COLO668 (cell line): ENCODE data around the gene GSG1.
"Not testable (repeated sequence)": the region's sequence is repeated elsewhere in the genome, so short reads cannot be mapped to it uniquely, and the experiment has no call there.

Experiments used
- DNase-seq: peaks from one replicate; lab custom pipeline; 2025; ENCODE audit not compliant: unreplicated experiment; lab: John Stamatoyannopoulos, UW

GSG1 gene

DNA sequence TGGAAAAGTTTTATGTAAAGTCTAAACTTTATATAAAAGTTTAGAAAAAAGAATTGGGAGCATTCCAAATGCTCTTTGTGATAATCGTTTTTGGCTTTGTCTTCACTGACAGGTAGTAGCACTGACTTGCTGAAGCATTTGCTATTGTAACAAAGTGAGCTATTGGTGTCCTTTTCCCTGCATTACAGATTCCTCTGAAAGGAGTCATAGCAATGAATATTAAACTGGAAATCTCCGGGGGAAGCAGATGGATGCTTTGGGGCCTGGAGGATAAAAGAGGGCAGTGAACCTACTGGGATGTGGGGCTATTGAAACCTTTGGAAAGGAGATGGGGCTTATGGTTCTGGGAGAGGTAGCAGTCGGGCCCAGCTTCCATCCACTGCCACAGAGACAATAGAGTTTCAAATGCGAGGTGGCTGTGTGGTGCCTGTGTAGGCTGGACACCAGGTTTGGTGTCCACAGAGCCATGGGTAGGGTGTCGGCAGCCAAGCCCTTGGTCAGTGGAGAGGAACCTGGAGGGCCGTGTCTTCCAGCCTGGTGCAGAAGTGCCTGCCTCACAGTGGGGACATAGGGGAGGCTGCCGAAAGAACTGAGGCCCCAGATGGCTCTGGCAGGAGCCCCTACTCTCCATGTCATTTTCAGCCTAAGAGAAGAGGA is 10.1 kb downstream of the GSG1 start:
- DNase-seq, result no peak

DNA sequence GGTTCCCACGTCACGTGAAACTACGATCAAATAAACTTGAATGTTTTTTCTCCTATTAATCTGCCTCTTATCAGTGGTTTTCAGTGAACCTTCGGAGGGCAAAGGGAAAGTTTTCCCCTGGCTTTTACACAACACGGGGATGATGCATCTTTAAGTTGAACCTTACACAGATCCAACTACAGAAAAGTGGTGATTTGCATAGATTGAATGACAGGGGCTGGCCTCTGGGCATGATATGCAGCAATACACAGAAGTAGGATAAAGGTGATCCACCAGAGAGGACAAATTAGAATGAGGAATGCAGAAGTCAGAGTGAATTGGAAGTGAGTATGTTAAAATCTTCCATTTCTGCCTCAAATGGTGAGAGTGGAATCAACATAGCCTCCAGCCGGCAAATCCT is 11.6 kb downstream of the GSG1 start:
- DNase-seq, result no peak

DNA sequence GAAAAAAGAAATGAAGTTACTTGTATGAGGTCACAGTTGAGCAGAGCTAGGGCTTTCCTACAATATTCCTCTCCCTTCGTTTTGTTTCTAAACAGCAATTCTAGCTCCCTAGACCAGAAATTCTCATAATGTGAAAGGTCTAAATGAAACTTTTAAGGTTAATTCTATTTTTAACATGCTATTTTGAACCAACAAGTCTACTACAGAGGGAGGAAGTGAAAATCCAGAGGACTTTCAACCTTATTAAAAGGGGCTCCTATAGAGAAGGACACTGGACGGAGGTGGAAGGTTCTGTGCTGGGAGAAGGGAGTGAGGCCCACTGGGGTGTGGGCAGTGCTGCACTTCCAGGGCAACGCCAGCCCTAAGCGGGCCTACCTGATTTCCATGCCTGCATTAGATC is 13.4 kb downstream of the GSG1 start:
- DNase-seq, result no peak

DNA sequence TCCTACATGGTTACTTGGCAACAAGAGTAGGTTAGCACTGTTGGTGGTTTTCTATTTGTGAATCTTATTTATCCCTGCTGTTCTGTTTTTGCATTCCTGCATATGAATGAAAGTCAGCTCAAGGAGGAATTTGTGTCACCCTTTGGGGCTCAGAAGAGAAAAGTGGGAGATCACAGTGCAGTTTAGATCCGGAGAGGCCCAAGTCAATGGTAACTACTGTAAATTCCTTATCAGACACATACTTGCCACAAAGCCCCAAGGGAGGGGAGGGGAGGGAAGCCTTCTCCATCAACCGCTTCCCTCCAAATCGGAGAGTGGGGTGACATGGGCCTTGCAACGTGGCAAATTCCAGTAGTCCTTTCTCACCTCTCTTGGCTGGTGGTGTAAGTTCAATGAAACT is 15.0 kb downstream of the GSG1 start:
- DNase-seq, result no peak

DNA sequence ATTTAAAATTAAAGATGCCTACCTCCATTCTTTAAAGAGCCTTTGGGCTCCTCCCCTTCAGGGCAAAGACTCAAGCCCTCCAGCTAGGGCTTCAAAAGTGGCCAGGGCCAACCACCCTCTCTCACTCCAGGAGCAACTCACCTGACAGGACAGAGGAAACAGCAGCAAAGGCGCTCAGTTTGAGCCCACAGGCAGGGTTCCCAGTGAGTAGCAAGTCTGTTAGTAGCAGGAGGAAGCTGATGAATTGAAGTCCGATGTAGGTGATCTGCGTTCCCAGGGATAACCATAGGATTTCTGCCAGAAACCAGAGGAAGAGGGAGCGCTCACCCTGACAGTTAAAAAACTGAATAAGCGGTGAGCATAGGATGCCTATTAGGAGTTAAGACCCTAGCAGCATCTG is 15.7 kb downstream of the GSG1 start:
- DNase-seq, result no peak

DNA sequence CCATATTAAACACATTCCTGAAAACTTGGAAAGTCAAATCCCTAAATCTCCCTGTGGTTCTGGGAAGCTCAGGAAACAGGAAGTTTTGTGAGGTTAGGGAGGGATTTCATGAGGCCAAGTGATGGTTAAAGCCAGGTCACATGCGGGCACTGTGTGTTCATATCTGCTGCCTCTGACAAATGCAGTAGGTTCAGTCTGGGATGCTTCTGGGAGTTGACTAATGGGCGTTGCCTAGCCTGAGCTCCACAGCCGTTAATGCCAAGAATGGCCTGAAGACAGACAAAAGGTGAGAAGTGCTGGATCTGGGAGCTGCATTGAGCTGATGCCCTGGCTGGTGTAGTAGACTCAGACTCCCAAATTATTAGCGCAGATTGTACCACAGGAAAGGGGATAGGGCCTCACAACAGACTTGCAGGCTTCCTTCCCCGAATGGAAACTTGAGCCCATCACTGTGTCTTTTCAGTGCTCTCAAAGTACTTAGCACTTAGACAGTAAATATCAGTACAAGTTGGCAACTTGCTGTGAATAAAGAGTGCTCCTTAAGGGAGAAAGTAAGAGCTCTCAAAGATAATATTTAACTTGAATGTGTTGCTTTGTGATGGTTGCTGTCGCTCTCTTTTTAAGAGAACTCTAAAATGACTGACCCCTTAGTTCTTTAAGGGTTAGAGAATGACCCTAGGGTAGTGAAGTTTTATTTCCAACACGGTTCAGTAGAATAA is 17.3 kb downstream of the GSG1 start:
- DNase-seq, result no peak

DNA sequence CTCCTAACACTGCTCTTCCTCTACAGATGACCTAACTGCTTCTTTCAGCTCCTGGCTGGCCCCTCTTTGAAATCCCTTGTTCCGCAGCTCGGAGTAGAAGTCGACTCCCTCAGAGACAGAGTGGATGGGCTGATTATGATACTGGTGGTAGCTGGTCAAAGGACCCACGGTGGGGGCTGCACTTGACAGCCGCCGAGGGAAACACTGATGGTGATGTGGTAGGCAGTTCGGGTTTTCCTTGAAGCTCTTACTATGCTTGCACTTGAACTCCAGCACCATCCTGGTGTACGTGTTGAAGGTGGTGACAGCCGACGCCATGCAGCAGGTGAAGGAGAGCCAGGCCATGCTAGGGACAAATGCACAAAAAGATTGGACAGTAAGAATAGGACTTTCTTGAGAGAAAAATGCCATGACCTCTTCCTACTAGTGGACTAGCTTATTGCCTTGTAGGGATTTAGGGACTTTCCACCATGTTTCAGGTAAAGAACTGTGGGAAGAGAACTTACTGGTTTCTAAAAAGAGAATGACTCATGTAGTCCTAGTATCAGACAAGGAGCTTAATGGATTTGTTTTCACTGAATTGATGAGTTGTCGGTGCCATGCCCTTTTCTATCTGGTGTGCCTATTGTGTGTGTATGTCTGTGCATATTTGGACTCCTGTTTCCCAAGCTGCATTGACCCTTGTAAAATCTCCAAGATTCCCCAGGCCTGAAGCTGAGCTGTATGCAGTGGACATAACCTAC is 18.4 kb downstream of the GSG1 start:
- DNase-seq, result no peak

DNA sequence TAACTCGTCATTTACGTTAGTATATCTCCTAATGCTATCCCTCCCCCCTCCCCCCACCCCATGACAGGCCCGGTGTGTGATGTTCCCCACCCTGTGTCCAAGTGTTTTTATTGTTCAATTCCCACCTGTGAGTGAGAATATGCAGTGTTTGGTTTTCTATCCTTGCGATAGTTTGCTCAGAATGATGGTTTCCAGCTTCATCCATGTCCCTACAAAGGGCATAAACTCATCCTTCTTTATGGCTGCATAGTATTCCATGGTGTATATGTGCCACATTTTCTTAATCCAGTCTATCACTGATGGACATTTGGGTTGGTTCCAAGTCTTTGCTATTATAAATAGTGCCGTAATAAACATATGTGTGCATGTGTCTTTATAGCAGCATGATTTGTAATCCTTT is 19.8 kb downstream of the GSG1 start:
- DNase-seq, result not testable (repeated sequence)

DNA sequence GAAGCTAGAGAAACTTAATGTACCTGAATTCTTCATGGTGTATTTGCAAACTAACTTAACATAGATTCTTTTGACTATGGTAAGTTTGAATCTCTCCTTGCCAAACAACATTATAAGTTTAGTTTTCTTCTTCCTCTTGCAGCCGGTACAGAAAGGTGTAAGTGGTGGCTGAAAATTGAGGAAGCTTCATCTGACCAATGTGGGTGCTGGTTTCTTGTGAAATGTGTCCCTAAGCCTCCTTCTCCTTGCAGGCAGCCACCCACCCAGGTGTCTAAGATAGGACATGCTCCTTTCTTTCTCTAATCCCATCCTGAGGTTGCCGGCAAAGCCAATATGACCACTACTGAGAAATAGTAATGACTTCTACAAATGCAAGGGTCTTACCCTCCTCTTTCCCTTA is 20.6 kb downstream of the GSG1 start:
- no peak for DNase-seq

DNA sequence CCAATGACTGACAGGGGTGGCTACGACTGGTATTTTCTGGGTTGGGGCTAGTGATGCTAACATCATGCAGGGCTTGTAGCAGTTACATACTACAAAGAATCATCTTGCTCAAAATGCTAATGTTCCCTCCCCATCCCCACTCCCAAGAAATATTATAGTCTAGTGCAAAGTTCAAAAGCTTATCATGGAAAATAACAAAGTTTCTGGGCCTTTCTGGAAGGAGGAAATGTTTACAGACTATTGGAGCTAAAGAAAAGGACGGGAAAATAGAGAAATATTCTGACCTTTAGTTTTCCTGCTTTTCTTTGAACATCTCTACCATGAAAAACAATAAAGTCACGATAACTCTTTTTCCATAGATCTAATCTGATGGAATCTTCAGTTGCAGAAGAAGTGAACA is 23.2 kb downstream of the GSG1 start:
- DNase-seq, result no peak

DNA sequence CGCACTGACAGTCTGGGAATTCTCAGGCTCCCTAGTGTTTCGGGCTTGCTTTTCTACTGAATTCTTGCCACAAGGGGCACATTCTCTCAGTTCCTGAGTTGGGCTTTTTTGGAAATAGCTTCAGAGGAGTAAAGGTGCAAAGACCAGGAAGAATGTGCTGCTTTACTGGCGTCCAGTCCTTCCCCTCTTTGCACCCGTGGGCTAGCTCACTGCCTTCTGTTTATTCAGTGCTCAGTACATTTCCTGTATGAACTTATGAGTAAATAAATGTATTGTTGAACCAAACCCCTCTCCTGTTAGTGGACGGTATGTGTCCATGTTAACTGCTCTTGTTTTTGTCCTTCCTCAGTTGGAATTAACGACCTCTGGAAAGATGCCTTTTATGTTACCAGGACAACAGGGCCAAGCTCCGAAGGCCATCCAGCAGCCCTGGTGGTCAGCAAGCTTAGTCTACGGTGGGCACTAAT is 24.0 kb downstream of the GSG1 start:
- peak; percentile 10 for DNase-seq

DNA sequence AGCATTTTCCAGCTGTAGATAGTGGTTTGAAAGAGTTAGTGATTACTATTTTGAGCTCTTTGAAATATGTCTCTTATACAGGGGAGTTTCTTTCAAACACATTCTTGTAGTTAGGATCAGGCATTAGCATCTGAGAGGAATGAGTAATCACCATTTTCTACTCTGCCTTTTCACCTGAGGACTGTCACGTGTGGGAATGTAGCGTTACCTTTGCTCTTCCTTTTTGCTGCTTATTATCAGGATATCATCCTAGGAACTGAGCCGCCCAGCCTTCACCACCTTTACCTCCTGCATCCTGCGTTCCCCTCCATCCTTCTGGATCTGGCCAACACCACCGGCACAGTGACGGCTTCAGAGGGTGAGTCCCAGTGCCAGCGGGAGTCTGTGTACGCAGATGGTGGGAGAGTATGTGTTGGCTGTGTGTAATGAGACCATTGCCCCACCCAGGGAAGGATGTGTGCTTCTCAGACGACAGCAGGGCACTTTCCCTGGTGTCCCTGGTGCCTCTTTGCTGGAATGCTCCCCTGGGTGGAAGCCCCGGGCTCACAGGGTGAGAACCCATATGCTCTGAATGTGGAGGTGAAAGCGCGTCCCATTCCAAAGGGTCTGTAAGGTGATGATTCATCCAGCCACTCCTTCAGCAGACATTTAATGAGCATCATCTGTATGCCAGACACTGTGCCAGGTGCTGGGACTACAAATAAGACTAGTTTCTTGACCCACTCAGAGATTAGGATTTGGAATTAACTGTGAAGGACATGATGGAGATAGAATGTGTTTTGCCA is 27.5 kb downstream of the GSG1 start:
- DNase-seq, result no peak

DNA sequence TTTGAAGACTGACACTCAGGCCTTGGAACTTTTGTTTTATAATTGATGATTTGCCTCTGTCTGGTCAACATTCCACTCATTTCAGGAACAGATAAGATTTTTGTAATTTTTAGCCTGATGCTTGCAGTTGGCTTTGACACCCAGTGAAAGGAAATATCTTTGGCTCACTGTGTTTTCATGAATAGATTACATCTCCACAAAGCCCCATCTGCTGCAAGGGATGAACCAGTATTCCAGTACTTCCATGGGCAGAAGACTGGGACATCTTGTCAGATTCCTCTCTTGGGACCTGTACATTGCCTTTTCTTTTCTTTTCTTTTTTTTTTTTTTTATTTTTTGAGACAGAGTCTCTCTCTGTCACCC is 28.4 kb downstream of the GSG1 start:
- no peak for DNase-seq

DNA sequence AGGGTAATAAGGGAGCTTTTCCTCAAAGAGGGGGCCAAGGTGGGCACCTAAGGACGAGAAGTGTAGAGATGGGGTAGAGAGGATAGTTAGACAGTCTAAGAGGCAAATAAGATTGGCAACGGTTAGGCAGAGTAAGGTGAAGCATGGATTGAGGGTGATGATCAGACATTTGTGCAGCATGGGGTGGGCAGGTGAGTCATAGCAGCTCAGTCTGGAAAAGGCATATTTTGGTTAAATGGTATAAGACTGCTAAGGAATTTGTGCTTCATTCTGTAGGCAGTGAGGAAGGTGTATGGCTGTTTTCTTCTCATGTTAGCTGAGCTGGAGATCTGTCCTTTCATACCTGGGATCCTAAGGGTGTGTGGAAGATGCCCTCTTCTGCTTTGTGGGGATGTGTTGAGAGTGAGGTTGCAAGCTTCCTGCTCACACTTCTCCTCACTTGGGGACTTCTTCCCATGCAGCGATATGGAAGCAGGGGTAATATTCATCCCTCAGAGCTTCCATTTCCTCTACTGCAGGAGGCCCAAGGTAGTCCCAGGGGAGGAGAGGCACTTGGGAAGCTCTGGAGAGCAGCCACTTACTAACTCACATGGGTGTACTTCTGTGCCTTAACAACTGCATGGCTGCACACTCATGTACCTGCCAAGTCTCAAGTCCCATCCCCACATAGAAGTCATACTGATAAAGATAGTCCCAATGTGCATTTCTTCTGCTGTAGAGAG is 28.9 kb downstream of the GSG1 start:
- DNase-seq, result no peak

DNA sequence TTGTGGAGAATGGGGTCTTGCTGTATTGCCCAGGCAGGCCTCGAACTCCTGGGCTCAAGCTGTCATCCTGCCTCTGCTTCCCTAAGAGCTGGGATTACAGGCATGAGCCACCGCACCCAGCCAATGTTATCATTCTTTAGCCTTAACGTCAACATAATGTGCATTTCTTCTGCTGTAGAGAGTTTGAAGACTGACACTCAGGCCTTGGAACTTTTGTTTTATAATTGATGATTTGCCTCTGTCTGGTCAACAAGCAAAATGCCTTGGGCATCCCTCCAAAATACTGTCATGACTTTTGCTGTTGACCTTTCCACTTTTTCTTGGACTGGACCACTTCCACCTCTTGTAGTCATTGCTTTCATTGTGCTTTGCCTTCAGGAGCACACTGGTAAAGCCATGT is 30.3 kb downstream of the GSG1 start:
- DNase-seq, result no peak

DNA sequence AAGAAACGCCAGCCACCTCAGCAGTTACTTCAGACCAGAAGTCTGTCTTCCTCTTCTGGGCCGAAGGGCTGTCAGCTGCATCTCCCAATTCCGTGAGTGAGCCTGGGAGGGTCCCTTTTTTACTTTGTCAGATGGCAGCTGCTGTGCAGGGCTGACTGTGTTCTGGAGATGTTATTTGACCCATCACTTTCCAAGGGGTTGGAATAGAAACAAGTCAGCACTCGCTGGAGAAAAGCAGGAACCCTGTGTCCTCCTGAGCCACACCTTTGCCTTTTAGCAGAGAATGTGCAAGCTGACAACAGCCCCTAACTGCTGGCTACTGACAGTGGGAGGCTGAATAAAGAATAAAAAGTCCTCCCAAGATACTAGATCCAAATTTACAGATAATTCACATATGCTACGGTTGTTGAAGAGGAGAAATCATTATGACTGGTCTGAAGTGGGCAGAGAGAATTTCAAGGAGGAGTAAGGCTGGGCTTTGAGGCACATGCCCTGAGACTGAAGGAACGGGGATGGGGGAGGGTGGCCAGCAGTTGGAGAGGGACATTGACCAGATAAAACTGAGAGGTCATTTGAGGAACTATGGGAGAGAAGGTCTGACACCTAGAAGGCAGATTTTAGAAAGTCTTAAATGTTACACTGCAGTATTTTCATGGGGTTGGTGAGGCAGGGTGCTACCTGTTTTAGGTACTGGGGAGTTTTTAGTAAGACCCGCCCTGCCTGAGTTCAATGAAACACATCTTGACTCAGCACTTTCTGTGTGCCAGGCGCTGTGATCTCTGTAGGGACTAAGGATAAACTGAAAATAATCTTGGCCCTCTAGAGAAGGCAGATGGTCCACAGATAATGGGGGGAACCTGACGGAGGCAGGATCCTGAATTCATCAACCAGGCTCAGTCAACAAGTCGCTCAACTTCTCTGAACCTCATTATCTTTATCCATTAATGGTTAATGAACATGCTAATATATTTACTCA is 31.9 kb downstream of the GSG1 start:
- no peak for DNase-seq

DNA sequence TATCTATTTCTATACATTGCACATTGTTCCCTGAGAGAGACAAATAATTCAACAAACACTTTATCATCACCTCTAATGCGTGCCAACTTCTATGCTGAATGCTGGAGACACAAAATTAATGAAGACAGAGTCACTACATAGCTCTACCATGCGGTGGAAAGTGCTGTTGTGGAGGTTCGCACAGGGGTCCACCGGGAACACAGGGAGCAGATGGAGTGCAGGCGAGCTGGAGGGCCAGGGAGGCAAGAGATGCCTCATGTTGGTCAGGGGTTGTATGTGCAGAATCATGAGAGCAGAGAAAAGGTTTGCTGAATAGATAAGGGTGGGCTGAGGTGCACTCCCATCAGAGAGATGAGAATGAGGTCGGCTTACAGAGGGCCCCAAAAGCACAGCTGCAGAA is 34.1 kb downstream of the GSG1 start:
- no peak for DNase-seq

DNA sequence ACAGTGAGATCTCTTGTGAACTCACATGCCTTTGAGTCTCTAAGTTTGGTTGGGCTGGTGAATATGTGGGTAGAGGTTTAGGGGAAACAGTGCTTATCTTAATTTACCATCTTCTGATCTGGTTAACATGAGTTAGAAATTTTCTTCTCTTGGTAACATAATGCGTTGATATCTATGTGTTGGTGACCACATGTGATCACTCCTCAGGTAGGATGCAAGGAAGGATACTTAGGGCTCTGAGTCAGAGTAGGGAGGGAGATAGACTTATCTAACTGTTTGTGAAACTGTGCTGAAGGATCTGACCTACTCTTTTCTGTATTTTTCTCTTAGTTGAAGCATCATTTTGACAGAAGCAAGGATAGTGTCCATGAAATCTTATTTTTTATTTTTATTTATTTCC is 36.1 kb downstream of the GSG1 start:
- DNase-seq, result no peak

DNA sequence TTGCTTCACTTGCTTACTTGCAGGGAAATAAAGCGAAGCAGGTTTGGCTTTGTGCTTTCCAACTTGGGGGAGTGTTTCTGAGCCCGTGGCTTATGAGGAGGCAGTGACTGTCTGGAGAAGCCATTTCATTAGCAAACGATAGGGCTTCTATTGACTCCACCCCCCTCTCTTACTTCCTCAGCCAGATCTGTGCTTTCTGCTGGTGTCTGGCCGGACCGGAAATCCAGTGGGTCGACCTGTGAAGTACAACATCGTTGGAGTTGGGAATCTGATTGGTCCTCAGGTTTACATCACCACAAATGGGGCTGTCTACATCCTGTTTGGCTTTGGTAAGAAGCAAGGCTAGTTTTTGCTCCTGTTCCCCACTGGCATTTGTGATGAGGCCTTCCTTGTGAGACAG is 37.0 kb downstream of the GSG1 start:
- DNase-seq, result no peak

DNA sequence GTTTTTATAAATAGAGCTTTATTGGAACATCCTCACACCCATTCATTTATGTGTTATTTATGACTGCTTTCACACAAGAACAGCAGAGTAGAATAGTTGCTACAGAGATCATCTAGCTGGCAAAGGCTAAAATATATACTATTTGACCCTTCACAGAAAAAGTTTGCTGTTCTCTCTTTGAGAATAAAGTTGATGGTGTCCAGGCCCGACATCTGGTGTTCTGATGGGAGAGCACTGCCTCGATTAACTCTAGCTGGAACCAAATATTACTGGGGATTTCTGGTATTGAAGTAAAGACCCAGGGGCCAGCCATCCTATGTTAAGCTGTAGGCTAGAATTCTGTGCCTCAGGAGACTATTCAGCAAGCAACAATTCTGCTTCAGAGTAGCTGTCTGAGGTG is 37.5 kb downstream of the GSG1 start:
- no peak for DNase-seq
